ENCODE results near the gene ZDHHC20.

Gene ZDHHC20

DNA sequence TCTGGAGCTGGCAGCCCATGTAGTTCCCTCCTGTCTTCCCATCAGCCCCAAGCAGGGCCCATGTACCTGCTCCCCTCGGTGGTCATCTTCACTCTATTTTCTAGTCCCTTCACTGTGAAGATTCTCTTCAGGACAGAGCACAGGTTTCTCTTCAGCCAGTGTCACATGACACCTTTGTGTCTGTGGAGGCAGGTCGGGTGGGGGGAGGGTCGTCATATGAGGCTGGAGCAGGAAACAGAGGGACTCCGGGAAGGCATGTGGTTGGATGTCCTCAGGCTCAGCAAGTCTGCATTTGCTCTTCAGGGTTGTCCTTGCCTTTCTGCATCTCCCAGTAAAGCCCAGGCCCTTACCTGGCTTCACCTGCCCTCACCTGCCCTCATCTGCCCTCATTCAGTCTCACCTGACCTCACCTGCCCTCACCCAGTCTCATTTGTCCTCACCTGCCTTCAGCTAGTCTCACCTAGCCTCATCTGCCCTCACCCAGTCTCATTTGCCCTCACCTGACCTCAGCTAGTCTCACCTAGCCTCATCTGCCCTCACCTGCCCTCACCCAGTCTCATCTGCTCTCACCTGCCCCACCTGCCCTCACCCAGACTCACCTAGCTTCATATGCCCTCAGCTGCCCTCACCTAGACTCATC lies 120.3 kb downstream of the ZDHHC20 start:
- no peak for TF ChIP-seq POLR2A (IDR thresholded peaks at IDR 0.05; ENCODE audit: extremely low read depth, insufficient read length)
- TF ChIP-seq, protein P1, sequence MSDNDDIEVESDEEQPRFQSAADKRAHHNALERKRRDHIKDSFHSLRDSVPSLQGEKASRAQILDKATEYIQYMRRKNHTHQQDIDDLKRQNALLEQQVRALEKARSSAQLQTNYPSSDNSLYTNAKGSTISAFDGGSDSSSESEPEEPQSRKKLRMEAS (IDR thresholded peaks at IDR 0.05; ENCODE audit: low read depth, low read length): no peak
- TF ChIP-seq MYC (IDR thresholded peaks at IDR 0.05; ENCODE audit: low read depth, low read length): no peak
- TF ChIP-seq, protein P2, sequence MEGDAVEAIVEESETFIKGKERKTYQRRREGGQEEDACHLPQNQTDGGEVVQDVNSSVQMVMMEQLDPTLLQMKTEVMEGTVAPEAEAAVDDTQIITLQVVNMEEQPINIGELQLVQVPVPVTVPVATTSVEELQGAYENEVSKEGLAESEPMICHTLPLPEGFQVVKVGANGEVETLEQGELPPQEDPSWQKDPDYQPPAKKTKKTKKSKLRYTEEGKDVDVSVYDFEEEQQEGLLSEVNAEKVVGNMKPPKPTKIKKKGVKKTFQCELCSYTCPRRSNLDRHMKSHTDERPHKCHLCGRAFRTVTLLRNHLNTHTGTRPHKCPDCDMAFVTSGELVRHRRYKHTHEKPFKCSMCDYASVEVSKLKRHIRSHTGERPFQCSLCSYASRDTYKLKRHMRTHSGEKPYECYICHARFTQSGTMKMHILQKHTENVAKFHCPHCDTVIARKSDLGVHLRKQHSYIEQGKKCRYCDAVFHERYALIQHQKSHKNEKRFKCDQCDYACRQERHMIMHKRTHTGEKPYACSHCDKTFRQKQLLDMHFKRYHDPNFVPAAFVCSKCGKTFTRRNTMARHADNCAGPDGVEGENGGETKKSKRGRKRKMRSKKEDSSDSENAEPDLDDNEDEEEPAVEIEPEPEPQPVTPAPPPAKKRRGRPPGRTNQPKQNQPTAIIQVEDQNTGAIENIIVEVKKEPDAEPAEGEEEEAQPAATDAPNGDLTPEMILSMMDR (IDR thresholded peaks at IDR 0.05; ENCODE audit: low read depth, low read length): no peak
- DNase-seq (ENCODE audit: low read depth): no peak
- no peak overlapping the region for H3K4me3 ChIP-seq (ENCODE audit: low read depth, low read length)

DNA sequence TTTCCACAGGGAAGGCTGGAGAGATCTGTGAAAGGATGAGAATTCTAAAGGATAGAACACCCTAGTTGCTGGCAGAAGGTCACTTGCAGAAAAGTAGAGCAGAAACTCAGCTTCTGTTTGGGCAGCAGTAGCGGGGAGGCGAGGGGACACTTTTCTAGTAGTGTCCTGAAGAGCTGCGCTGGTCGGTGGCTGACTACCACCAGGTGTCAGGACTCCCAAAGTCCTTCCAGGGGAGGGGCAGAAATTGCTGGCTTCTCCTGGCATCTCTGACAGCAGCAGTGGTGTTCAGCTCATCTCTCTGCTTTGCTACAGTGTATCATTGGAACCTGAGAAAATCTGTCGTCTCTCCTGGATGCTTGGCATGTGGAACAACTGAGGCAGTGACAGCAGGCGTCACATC lies 120.9 kb downstream of the ZDHHC20 start:
- no peak for DNase-seq (ENCODE audit: low read depth)
- TF ChIP-seq, protein P1 (IDR thresholded peaks at IDR 0.05; ENCODE audit: low read depth, low read length): no peak
- TF ChIP-seq POLR2A (IDR thresholded peaks at IDR 0.05; ENCODE audit: extremely low read depth, insufficient read length): no peak
- TF ChIP-seq MYC (IDR thresholded peaks at IDR 0.05; ENCODE audit: low read depth, low read length): no peak
- TF ChIP-seq, protein P2 (IDR thresholded peaks at IDR 0.05; ENCODE audit: low read depth, low read length): no peak
- H3K4me3 ChIP-seq (ENCODE audit: low read depth, low read length): no peak overlapping the region

DNA sequence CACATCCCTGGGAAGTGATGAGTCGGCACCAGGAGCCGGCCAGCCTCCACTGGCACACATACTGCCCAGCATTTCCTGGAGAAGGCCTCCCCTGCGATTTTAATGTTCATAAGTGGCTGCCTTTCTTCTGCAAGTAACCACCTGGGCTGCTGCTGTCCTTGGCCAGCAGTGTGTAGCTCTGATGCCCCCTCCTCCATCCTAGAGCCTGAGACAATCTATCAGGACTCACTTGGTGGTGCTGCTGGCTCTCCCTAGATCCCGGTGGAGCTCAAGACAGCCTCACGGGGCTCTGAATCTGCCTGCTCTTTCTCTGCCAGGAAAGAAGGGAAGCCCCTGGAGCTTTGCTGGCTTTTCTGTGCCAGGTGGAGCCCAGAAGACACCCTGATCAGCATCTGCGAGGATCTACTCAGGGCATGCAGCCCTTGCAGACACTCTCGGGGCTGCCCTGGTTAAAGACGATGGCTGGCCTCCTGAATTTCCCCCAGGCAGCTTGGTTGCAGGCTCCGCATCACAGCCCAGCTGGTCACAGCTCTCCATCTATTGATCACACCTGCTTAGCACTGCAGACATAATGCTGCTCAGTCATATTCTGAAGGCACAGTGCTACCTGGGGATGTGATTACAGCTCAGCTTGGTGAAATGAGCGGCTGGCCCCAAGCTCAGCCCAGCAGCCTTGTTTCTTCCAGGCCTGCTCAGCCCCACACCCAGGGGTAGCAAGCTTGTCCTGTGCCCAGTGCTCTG lies 122.3 kb downstream of the ZDHHC20 start:
- no peak overlapping the region for H3K4me3 ChIP-seq (ENCODE audit: low read depth, low read length)
- no peak for DNase-seq (ENCODE audit: low read depth)
- TF ChIP-seq POLR2A (IDR thresholded peaks at IDR 0.05; ENCODE audit: extremely low read depth, insufficient read length): no peak
- no peak for TF ChIP-seq MYC (IDR thresholded peaks at IDR 0.05; ENCODE audit: low read depth, low read length)
- TF ChIP-seq, protein P1 (IDR thresholded peaks at IDR 0.05; ENCODE audit: low read depth, low read length): no peak
- TF ChIP-seq, protein P2 (IDR thresholded peaks at IDR 0.05; ENCODE audit: low read depth, low read length): no peak

DNA sequence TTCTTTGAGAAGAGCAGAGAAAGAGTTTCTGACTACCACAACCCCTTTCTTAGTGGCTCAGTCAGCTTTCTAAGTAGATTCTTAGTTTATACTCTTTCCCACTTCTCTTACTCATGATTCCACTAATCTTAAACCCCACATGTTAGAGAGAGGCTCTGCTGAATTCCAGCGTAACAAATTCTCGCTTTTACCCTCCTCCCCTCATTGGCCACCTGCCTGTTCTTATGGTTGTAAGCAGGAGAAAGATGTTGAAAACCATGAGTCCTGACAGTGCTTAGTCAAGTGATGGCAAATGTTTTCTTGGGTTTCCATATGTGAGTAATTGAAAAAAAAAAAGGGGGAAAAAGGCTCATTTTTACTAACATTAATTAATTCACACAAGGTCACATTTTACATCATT lies 125.9 kb downstream of the ZDHHC20 start:
- H3K4me3 ChIP-seq (ENCODE audit: low read depth, low read length): no peak overlapping the region
- TF ChIP-seq, protein P2 (IDR thresholded peaks at IDR 0.05; ENCODE audit: low read depth, low read length): no peak
- TF ChIP-seq MYC (IDR thresholded peaks at IDR 0.05; ENCODE audit: low read depth, low read length) (no peak), POLR2A (IDR thresholded peaks at IDR 0.05; ENCODE audit: extremely low read depth, insufficient read length) (no peak)
- TF ChIP-seq, protein P1 (IDR thresholded peaks at IDR 0.05; ENCODE audit: low read depth, low read length): no peak

DNA sequence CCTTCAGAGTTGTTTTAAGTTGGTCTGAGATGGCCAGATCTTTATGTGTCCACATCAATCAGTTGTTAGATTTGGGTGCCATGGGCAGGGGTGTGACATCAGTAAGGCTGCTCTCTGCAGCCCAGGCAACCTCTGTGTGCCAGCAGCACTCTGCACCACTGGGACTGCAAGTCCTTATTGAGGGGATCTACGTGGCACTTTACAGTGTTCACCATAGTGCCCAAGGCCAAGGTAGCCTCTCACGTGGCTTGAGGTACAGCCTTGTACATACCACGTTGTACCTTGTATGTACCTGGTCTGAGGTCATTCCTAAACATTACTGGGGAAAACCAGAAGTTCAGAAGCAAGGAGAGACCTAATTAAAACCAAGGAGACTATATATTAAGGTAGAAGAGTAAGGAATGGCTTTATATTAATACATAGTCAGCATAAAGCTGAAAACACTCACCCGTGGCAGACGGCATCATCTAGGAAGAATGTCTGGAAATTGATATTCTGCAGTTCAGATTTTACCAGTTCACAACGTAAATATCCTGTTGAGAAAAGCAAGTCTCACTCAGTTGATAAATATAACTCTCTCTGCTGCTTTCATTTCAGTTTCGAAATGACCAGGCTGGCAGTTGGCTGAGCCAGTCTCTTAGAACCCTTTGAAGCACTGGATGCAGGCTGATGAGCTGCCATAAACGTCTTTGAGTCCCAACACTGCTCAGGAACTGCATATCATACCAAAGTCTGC lies 128.8 kb downstream of the ZDHHC20 start:
- no peak overlapping the region for H3K4me3 ChIP-seq (ENCODE audit: low read depth, low read length)

More for the DNA sequence above, 125.9 kb downstream of the ZDHHC20 start:
- no peak for DNase-seq (ENCODE audit: low read depth)

More for the DNA sequence above, 128.8 kb downstream of the ZDHHC20 start:
- DNase-seq (ENCODE audit: low read depth): no peak
- no peak for TF ChIP-seq POLR2A (IDR thresholded peaks at IDR 0.05; ENCODE audit: extremely low read depth, insufficient read length)
- TF ChIP-seq, protein P1 (IDR thresholded peaks at IDR 0.05; ENCODE audit: low read depth, low read length): no peak
